Vagina (tissue), 2 donors: ENCODE measurements around the gene CUL9.

ENCODE experiments used
- CTCF ChIP-seq, 3 experiments: fragments of 450-650 bp in 2 of 3; fragments of 200-600 bp in 1 of 3; sonication (generic) in 1 of 3; IDR thresholded peaks; one replicate each; pipeline ENCODE4 v1.5.1; 2017 to 2019; ENCODE audit warnings: antibody characterized with exemption in 3 of 3, mild to moderate bottlenecking in 2 of 3, moderate library complexity in 2 of 3
- POLR2A ChIP-seq, 2 donors: fragments of 450-650 bp; IDR thresholded peaks; one replicate each; pipeline ENCODE4 v1.6.1; 2017; ENCODE audit warnings: antibody characterized with exemption in 2 of 2, mild to moderate bottlenecking in 2 of 2, moderate library complexity in 2 of 2
- POLR2AphosphoS5 ChIP-seq, 2 donors: sonication (generic); formaldehyde crosslinking; IDR thresholded peaks; one replicate each; pipeline ENCODE4 v1.9.0; 2017; ENCODE audit warnings: antibody characterized with exemption in 2 of 2, mild to moderate bottlenecking in 2 of 2, low read depth in 1 of 2; ENCODE audit not compliant: insufficient read depth in 1 of 2

GRCh38 chr6:43258180-43258579, 76.2 kb downstream of the CUL9 start:
- TF ChIP-seq CTCF (IDR thresholded peaks at IDR 0.05) (no peak), POLR2A (IDR thresholded peaks at IDR 0.05) (no peak), POLR2AphosphoS5 (IDR thresholded peaks at IDR 0.05; ENCODE audit: insufficient read depth in 1 of 2, low read depth in 1 of 2) (no peak)
